Right ventricle myocardium superior (tissue), 1 donor: ENCODE data around the gene SPG11. TPM values are rescaled to one million over a fixed set of nuclear protein-coding genes. Genes with fewer than 3 reads are reported as not detected.
A peak's percentile ranks its signal among the peaks of the same experiment; 100 is the strongest.
"Not testable (repeated sequence)": the region's sequence is repeated elsewhere in the genome, so short reads cannot be mapped to it uniquely, and the experiment has no call there.

ENCODE experiments used
- ATAC-seq: fragments of 200-7000 bp; cut with Tn5 transposase; one replicate; pipeline ENCODE4 v1.9.1; 2020; ENCODE audit warnings: mild to moderate bottlenecking; ENCODE audit not compliant: poor library complexity
- DNase-seq: peaks from one replicate; pipeline ENCODE4 v3.0.0-alpha.2; 2020
- intact Hi-C: fragments of 100-400 bp; cut with DNase I; formaldehyde crosslinking; loops from one replicate; pipeline ENCODE4 v1.11.2; 2022
- total RNA-seq: library from RNA; stranded (reverse); fragmentation: NEBNext Ultra II Directional; extraction: Animal tissue kit (Norgen Biotek cat#: 25700); gene quantifications from one replicate; pipeline ENCODE4 v1.2.1, GENCODE V29; 2021
- donor health status: DM: no; HTN: yes; CAD: no; lungs with severe emphysema.

The SPG11 gene
- total RNA-seq, 1 donor from 2014 or later: 43.8 TPM

GRCh38 chr15:44585633-44586032 lies 77.8 kb downstream of the SPG11 start:
- intact Hi-C loops: no loop called here
- ATAC-seq: no peak
- no peak for DNase-seq

GRCh38 chr15:44584162-44584749 lies 79.2 kb downstream of the SPG11 start:
- ATAC-seq (peak; percentile 64), DNase-seq (peak; percentile 58)
- intact Hi-C loops: no loop called here

- ATAC-seq (no peak), DNase-seq (no peak)
- intact Hi-C loops: no loop called here
Observed at GRCh38 chr15:44580105-44580504, 83.4 kb downstream of the SPG11 start.

GRCh38 chr15:44574734-44575133 lies 88.7 kb downstream of the SPG11 start:
- intact Hi-C loops: no loop called here
- ATAC-seq: peak; percentile 66

GRCh38 chr15:44573386-44573785 lies 90.1 kb downstream of the SPG11 start:
- ATAC-seq (no peak), DNase-seq (no peak)
- intact Hi-C loops: no loop called here

More at GRCh38 chr15:44574734-44575133, 88.7 kb downstream of the SPG11 start:
- no peak for DNase-seq

GRCh38 chr15:44570361-44570760 lies 93.1 kb downstream of the SPG11 start:
- ATAC-seq (no peak), DNase-seq (no peak)
- intact Hi-C loops: no loop called here

- intact Hi-C loops: no loop called here
- ATAC-seq: no peak
- no peak for DNase-seq
Observed at GRCh38 chr15:44569316-44569715, 94.1 kb downstream of the SPG11 start.

- intact Hi-C loops: no loop called here
- no peak for ATAC-seq
- DNase-seq: no peak
Observed at GRCh38 chr15:44568338-44568737, 95.1 kb downstream of the SPG11 start.

- ATAC-seq: no peak
- DNase-seq: no peak
- intact Hi-C loops: no loop called here
Observed at GRCh38 chr15:44566155-44566540, 97.3 kb downstream of the SPG11 start.

- intact Hi-C loops: no loop called here
- no peak for ATAC-seq
- DNase-seq: no peak
Observed at GRCh38 chr15:44565387-44566154, 97.9 kb downstream of the SPG11 start.

- intact Hi-C loops, DNase-seq, ATAC-seq: not testable (repeated sequence)
Observed at GRCh38 chr15:44560926-44561325, 102.5 kb downstream of the SPG11 start.

- peak; percentile 83 for ATAC-seq
- intact Hi-C loops: no loop called here
- DNase-seq: no peak
Observed at GRCh38 chr15:44554934-44555723, 108.3 kb downstream of the SPG11 start.

- intact Hi-C loops: no loop called here
- no peak for DNase-seq
Observed at GRCh38 chr15:44550734-44551133, 112.7 kb downstream of the SPG11 start.

GRCh38 chr15:44550256-44550655 lies 113.2 kb downstream of the SPG11 start:
- no peak for ATAC-seq
- no peak for DNase-seq
- intact Hi-C loops: no loop called here

More at GRCh38 chr15:44550734-44551133, 112.7 kb downstream of the SPG11 start:
- ATAC-seq: no peak

- intact Hi-C loops, ATAC-seq, DNase-seq: not testable (repeated sequence)
Observed at GRCh38 chr15:44549152-44549551, 114.3 kb downstream of the SPG11 start.

GRCh38 chr15:44545913-44546802 lies 117.3 kb downstream of the SPG11 start:
- ATAC-seq (peak; percentile 51), DNase-seq (no peak)
- intact Hi-C loops: no loop called here

GRCh38 chr15:44544745-44545144 lies 118.7 kb downstream of the SPG11 start:
- intact Hi-C loops, ATAC-seq, DNase-seq: not testable (repeated sequence)

GRCh38 chr15:44542596-44542995 lies 120.9 kb downstream of the SPG11 start:
- ATAC-seq (no peak), DNase-seq (no peak)
- intact Hi-C loops: no loop called here
